HCT116 (cell line): ENCODE results near the gene ANKRD24.

Experiments used
- EZH2 ChIP-seq: fragments of 200-600 bp; sonication (generic); IDR thresholded peaks from 2 replicates; pipeline ENCODE4 v1.6.1; 2017; ENCODE audit warnings: antibody characterized with exemption, mixed run types
- TF ChIP-seq, protein P1 (sequence below): IDR thresholded peaks from 2 replicates; pipeline ENCODE4 v1.6.1; 2012
- TF ChIP-seq, protein P2 (sequence below), 3 experiments: fragments of 200-600 bp in 1 of 3; sonication (generic) in 1 of 3; IDR thresholded peaks in 2 of 3; conservative IDR thresholded peaks in 1 of 3; 2 replicates each; pipeline ENCODE4 v1.5.1; 2012 to 2017; ENCODE audit warnings: low read depth in 2 of 3, low read length in 2 of 3, antibody characterized with exemption in 1 of 3, borderline replicate concordance in 1 of 3, control low read depth in 1 of 3, mild to moderate bottlenecking in 1 of 3, mixed read lengths in 1 of 3, mixed run types in 1 of 3, moderate library complexity in 1 of 3; ENCODE audit not compliant: insufficient read depth in 1 of 3

GRCh38 chr19:4264812-4265211 is 82.3 kb downstream of the ANKRD24 start:
- TF ChIP-seq EZH2 = no peak
- TF ChIP-seq, protein P1, sequence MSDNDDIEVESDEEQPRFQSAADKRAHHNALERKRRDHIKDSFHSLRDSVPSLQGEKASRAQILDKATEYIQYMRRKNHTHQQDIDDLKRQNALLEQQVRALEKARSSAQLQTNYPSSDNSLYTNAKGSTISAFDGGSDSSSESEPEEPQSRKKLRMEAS = no peak
- TF ChIP-seq, protein P2, sequence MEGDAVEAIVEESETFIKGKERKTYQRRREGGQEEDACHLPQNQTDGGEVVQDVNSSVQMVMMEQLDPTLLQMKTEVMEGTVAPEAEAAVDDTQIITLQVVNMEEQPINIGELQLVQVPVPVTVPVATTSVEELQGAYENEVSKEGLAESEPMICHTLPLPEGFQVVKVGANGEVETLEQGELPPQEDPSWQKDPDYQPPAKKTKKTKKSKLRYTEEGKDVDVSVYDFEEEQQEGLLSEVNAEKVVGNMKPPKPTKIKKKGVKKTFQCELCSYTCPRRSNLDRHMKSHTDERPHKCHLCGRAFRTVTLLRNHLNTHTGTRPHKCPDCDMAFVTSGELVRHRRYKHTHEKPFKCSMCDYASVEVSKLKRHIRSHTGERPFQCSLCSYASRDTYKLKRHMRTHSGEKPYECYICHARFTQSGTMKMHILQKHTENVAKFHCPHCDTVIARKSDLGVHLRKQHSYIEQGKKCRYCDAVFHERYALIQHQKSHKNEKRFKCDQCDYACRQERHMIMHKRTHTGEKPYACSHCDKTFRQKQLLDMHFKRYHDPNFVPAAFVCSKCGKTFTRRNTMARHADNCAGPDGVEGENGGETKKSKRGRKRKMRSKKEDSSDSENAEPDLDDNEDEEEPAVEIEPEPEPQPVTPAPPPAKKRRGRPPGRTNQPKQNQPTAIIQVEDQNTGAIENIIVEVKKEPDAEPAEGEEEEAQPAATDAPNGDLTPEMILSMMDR (IDR thresholded peaks at IDR 0.05 in 2 of 3, conservative IDR thresholded peaks at IDR 0.05 in 1 of 3; ENCODE audit: borderline replicate concordance in 1 of 3, insufficient read depth in 1 of 3, low read depth in 2 of 3, low read length in 2 of 3) = no peak
